ENCODE measurements around the gene RANBP3. TPM values are rescaled to one million over a fixed set of nuclear protein-coding genes. Genes with fewer than 3 reads are reported as not detected.

RANBP3 gene
- polyA plus RNA-seq, 1 of the 3 experiments (the other 2 are of a cell fraction) = 84.0 TPM

DNA sequence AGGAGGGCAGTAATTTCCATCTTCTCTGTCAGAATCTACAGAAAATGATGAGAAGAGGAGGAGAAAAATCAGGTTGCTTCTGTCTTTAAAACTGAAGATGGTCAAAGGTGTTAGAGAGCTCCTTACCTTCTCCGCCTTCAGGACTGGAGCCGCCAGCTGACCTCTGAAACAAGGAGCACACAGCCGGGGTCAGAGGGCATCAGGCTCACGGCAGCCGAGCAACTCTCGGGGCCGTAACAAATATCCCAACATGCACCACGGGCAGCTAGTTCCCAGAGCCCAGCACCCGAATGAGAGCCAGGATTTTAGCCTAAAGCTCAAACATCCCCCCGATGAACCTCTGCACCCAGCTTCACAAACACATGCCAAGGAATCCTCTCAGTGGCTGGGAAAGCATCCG, 36.3 kb downstream of the RANBP3 start:
- H3K9me3 ChIP-seq = no peaks in the 10 kb centered on the region
- peaks cover 55% of the 10 kb centered on the region for H3K79me2 ChIP-seq (ENCODE audit: insufficient read depth)
- no peak overlapping the region for H3K27ac ChIP-seq (ENCODE audit: low read depth in 2 of 2, low read length in 1 of 2)
- no peak overlapping the region for H3K9ac ChIP-seq
- ChIA-PET POLR2A (interaction anchor here (0.8 kb wide), 1 partner anchor 10 kb away, joined by 3 read pairs; no protein-coding TSS in a partner anchor), CTCF (interaction anchor here (0.8 to 4.5 kb wide), 5 partner anchors 10 to 138 kb away, joined by 3 to 23 read pairs (median 10); no protein-coding TSS in a partner anchor)
- H4K20me1 ChIP-seq (ENCODE audit: insufficient read depth) = peaks cover 48% of the 10 kb centered on the region
- H3K27me3 ChIP-seq (ENCODE audit: insufficient read depth) = no peaks in the 10 kb centered on the region
- H3K4me1 ChIP-seq (ENCODE audit: control insufficient read depth in 1 of 2, insufficient read depth in 2 of 2, low read depth in 1 of 2, low read length in 1 of 2) = peaks cover 0 to 29% of the 10 kb centered on the region in 2 experiments; a peak in 2 of 4 replicates
- H2AFZ ChIP-seq (ENCODE audit: low read depth) = no peak overlapping the region
- H3F3A ChIP-seq (replicated peaks; ENCODE audit: insufficient read depth) = no peaks in the 10 kb centered on the region
- no peak for DNase-seq
- peaks cover 18 to 35% of the 10 kb centered on the region in 2 experiments for H3K36me3 ChIP-seq (replicated peaks in 1 of 2; ENCODE audit: control insufficient read depth in 1 of 2, insufficient read depth in 2 of 2, low read length in 1 of 2)
- no peak for TF ChIP-seq ELF1 (IDR thresholded peaks at IDR 0.05)
- TF ChIP-seq, protein P1, sequence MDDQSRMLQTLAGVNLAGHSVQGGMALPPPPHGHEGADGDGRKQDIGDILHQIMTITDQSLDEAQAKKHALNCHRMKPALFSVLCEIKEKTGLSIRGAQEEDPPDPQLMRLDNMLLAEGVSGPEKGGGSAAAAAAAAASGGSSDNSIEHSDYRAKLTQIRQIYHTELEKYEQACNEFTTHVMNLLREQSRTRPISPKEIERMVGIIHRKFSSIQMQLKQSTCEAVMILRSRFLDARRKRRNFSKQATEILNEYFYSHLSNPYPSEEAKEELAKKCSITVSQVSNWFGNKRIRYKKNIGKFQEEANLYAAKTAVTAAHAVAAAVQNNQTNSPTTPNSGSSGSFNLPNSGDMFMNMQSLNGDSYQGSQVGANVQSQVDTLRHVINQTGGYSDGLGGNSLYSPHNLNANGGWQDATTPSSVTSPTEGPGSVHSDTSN (IDR thresholded peaks at IDR 0.05) = no peak
- TF ChIP-seq EP300 (IDR thresholded peaks at IDR 0.05; ENCODE audit: borderline replicate concordance in 1 of 2, low read depth in 1 of 2, low read length in 1 of 2) = no peak
- TF ChIP-seq, protein P2, sequence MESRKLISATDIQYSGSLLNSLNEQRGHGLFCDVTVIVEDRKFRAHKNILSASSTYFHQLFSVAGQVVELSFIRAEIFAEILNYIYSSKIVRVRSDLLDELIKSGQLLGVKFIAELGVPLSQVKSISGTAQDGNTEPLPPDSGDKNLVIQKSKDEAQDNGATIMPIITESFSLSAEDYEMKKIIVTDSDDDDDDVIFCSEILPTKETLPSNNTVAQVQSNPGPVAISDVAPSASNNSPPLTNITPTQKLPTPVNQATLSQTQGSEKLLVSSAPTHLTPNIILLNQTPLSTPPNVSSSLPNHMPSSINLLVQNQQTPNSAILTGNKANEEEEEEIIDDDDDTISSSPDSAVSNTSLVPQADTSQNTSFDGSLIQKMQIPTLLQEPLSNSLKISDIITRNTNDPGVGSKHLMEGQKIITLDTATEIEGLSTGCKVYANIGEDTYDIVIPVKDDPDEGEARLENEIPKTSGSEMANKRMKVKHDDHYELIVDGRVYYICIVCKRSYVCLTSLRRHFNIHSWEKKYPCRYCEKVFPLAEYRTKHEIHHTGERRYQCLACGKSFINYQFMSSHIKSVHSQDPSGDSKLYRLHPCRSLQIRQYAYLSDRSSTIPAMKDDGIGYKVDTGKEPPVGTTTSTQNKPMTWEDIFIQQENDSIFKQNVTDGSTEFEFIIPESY (IDR thresholded peaks at IDR 0.05; ENCODE audit: borderline replicate concordance, low read depth) = no peak
- no peak for TF ChIP-seq SIN3A (IDR thresholded peaks at IDR 0.05; ENCODE audit: borderline replicate concordance, low read depth, low read length)
- no peak for TF ChIP-seq MEF2A (IDR thresholded peaks at IDR 0.05; ENCODE audit: borderline replicate concordance, low read depth)
- no peak for TF ChIP-seq POLR2AphosphoS5 (IDR thresholded peaks at IDR 0.05; ENCODE audit: low read depth, low read length)
- no peak for TF ChIP-seq EZH2phosphoT487 (IDR thresholded peaks at IDR 0.05; ENCODE audit: borderline replicate concordance, low read depth)
- TF ChIP-seq, protein P3, sequence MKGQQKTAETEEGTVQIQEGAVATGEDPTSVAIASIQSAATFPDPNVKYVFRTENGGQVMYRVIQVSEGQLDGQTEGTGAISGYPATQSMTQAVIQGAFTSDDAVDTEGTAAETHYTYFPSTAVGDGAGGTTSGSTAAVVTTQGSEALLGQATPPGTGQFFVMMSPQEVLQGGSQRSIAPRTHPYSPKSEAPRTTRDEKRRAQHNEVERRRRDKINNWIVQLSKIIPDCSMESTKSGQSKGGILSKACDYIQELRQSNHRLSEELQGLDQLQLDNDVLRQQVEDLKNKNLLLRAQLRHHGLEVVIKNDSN (IDR thresholded peaks at IDR 0.05; ENCODE audit: borderline replicate concordance, low read depth) = no peak
- no peak for TF ChIP-seq JUND (IDR thresholded peaks at IDR 0.05)
- TF ChIP-seq, protein P4, sequence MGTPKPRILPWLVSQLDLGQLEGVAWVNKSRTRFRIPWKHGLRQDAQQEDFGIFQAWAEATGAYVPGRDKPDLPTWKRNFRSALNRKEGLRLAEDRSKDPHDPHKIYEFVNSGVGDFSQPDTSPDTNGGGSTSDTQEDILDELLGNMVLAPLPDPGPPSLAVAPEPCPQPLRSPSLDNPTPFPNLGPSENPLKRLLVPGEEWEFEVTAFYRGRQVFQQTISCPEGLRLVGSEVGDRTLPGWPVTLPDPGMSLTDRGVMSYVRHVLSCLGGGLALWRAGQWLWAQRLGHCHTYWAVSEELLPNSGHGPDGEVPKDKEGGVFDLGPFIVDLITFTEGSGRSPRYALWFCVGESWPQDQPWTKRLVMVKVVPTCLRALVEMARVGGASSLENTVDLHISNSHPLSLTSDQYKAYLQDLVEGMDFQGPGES (IDR thresholded peaks at IDR 0.05; ENCODE audit: low read depth, low read length) = no peak
- TF ChIP-seq GABPA (IDR thresholded peaks at IDR 0.05; ENCODE audit: low read depth) = no peak
- TF ChIP-seq TAF1 (IDR thresholded peaks at IDR 0.05; ENCODE audit: borderline replicate concordance, low read depth, low read length) = no peak
- H3K9me2 ChIP-seq = no peaks in the 10 kb centered on the region
- no peak overlapping the region for H3K4me3 ChIP-seq (ENCODE audit: low read depth in 2 of 2, low read length in 1 of 2)
- 90% methylated on average over 3 of the region's 11 CpGs for WGBS (ENCODE audit: low lambda C conversion rate)
- no peak overlapping the region for H3K4me2 ChIP-seq
